Activated CD8-positive, alpha-beta memory T cell treated with anti-CD3 and anti-CD28 coated beads, Interleukin-2, amount 50 U/mL, for 48 hours (primary cell): ENCODE measurements around the gene C6orf15.

ENCODE experiments used
- DNase-seq: peaks from one replicate; pipeline ENCODE4 v3.0.0-alpha.2; 2020

The C6orf15 gene

GRCh38 chr6:31129130-31129529, 16.8 kb upstream of the C6orf15 start:
- no peak for DNase-seq

- peak; percentile 86 for DNase-seq
Measured at GRCh38 chr6:31128093-31128676, 15.8 kb upstream of the C6orf15 start.

- no peak for DNase-seq
Measured at GRCh38 chr6:31126396-31127175, 14.2 kb upstream of the C6orf15 start.

- no peak for DNase-seq
Measured at GRCh38 chr6:31125586-31126363, 13.4 kb upstream of the C6orf15 start.

GRCh38 chr6:31125162-31125561, 12.8 kb upstream of the C6orf15 start:
- no peak for DNase-seq

GRCh38 chr6:31122791-31123706, 10.7 kb upstream of the C6orf15 start:
- DNase-seq: no peak

GRCh38 chr6:31121131-31121790, 8.9 kb upstream of the C6orf15 start:
- no peak for DNase-seq

GRCh38 chr6:31120151-31120915, 8.0 kb upstream of the C6orf15 start, which contains the start of gene CDSN:
CDSN (minus strand) TSS chr6:31120446; CDS start chr6:31120419, 27 bp downstream.
- DNase-seq: no peak

GRCh38 chr6:31118178-31118577, 5.8 kb upstream of the C6orf15 start:
- DNase-seq: no peak

GRCh38 chr6:31116661-31117385, 4.4 kb upstream of the C6orf15 start:
- no peak for DNase-seq

- no peak for DNase-seq
Measured at GRCh38 chr6:31115941-31116560, 3.7 kb upstream of the C6orf15 start.

GRCh38 chr6:31114970-31115849, 2.8 kb upstream of the C6orf15 start:
- DNase-seq: no peak

- no peak for DNase-seq
Measured at GRCh38 chr6:31114541-31114878, 2.1 kb upstream of the C6orf15 start, which contains the start of gene PSORS1C1. PSORS1C1 (plus strand) TSS chr6:31114800; CDS start chr6:31129633, 14,833 bp downstream.

GRCh38 chr6:31113861-31114540, 1.6 kb upstream of the C6orf15 start:
- DNase-seq: no peak

GRCh38 chr6:31111712-31112111, 663 bp downstream of the C6orf15 start:
- no peak for DNase-seq

GRCh38 chr6:31110825-31111582, 1.4 kb downstream of the C6orf15 start:
- no peak for DNase-seq

GRCh38 chr6:31107052-31107451, 5.3 kb downstream of the C6orf15 start:
- no peak for DNase-seq

GRCh38 chr6:31103136-31103535, 9.2 kb downstream of the C6orf15 start:
- DNase-seq: no peak
